GM19467 (cell line): Measurements from ENCODE around the gene CDH8.
"Not testable (repeated sequence)": the region's sequence is repeated elsewhere in the genome, so short reads cannot be mapped to it uniquely, and the experiment has no call there.

ENCODE experiments used
- ATAC-seq: cut with Tn5 transposase; IDR thresholded peaks from one replicate; pipeline ENCODE4 v1.9.1; 2021; ENCODE audit warnings: mild to moderate bottlenecking, moderate library complexity; ENCODE audit not compliant: unreplicated experiment

Gene CDH8

DNA sequence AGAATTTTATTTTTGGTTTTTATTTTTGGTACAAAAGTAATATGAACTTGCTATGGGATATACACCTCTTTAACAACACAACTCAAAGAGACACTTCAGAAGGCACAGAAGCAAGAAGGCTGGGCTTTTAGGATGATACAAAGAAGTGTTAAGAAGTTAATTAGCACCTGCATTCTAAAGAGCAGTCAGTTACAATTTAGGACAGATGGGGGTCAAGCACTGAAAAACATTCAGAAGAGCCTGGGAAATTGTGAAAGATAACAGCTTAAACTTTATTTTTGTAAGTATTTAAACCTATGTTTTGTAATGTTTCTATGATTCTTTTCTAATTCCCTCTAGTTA, 163.5 kb downstream of the CDH8 start:
- no peak for ATAC-seq

DNA sequence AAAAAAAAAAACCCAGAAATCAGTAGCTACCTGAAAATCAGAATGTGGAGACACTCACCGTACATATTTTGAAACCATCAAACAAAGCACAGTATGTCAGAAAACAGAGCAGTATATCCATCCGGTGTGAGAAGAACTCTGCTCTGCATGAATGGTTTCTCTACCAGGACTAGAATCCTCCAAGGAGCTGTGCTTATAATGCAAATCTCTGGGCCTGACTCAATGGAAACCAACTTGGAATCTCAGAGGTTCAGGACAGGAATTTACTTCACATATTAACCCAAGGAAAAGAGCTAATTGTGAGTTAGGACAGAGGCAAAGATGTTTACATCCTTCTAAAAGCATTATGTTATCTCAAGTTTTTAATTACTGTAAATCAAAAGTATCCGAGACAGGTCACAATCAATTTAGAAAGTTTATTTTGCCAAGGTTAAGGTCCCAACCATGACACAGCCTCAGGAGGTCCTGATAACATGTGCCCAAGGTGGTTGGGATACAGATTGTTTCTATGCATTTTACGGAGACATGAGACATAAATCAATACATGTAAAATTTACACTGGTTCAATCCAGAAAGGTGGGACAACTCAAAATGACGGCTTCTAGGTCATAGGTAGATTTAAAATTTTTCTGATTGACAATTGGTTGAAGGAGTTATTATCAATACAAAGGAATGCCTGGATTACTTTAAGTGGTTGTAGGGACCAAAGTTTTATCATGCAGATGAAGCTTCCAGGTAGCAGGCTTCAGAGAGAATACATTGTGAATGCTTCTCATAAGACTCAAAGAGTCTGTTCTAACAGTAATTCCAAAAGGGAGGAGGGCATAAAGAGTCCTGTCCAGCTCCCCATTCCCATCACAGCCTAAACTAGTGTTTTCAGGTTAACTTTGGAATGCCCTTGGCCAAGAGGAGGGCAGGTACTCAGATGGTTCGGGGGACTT, 164.1 kb downstream of the CDH8 start:
- ATAC-seq = no peak

DNA sequence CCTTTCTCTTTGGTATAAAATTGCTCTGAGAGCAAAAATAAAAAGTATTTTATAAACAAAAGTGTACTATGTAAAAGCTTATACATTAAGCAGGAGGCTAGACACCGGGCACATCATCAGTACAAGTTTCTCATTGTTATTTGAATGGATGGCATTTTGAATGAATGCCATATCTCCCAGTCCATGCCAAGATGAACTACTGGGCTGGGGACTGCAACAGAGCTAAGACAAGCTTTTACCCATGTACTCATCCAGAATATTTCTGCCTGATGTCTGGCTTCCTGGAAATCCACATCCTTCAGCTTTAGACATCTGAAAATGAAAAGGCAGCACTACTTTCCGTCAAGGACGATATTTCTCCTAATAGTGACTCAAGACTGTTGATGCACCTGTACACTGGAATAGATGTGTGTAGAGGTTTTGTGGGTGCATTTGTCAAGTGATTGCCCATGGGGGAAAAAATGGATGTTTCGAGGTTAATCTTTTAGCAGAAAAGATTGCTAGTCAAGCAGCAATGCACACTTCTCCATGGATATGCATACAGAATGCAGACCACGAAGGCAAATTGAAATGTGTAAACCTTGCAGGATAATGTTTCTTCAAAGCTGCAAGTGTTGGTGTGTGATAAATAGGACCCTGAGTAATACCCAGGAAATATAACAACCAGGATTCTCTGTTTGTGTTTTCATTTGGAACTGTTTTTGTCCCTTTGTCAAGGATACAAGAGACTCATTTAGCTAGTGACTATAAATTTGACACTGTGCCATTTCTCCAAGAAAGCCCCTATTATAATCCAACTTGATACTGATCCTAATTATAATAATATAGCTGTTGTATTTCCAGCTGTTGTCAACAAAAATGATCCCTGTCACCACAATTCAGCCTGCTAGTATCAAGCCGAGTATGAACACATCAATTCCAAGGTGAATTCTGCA, 173.8 kb downstream of the CDH8 start:
- no peak for ATAC-seq

DNA sequence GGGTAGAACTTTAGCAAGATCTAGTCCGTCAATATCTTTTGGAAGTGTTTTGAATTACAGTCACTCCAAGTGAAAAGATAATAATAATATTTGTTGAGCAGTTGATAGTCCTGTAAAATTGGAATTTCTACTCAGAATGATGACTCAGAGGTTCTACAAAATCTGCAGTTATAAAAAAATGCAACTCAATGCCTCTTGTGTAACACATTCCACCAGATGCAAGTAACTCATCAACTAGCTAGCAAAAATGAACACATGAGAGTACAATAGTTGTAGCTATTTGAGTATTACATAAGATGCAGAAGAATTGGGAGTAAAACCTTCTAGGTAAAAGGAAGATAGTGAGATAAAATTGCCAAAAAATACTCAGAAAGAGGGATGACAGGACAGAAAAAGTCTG, 177.2 kb downstream of the CDH8 start:
- ATAC-seq = no peak

DNA sequence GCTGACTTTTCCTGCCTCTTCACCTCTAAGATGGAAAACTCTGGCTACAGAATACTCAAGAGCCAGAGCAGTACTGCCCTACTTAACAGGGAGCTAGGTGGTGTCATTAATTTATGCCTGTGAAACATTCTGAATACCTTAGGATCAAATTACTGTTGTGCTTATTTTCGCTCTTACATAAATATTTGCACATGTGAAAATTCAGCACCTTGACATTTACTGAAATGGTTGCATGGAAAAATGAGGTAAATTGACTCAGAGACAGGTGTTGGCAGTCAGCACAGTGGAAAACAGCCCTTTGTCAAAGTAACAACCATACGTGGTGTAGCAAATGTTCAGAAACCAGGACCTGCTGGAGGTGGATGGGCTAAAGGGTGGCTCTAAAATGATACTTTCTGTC, 193.6 kb downstream of the CDH8 start:
- ATAC-seq = no peak

DNA sequence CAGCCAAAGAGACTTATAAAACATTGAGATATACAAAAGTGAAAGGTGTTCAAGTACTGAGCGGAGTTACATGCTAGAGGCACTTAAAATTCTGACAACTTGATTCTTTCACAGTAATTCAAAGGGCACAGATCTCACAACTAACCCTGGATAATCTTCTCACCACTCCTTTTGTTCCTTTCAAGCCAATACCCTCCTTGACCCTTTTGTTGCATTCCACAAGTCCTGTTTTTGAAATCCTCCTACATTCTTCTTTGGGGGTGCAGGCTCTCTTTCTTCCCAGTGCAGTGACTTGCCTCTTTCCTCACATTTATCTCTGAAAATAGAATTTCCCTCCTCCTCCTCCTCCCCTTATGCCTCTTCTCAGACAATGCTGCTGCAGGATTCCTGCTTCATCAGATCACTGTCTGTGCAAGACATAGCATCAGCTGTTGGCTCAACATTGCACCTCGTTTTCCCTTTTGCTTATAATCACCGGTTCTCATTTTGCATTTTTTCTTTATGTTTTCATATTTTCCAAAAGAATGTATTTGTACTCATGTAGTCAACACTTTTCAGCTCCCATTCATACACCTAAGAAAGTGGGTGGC, 199.3 kb downstream of the CDH8 start:
- no peak for ATAC-seq

DNA sequence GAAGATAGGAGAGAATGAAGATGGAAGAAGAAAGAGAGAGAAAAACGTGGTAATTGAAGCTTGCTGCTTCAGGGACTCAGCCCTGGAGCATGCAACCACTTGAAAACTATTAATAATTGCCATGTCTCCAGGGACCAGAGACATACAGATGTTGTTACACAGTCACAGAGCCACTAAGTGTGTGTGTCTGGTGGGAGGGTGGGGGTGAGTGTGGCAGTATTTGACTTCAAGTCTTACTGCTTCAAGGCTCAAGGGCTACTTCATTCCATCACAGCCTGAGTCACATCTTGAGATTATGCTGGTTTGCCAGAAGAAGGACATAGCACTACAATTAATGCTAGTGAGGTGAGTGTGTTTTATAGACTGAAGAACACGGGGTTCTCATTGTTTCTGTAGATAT, 202.2 kb downstream of the CDH8 start:
- no peak for ATAC-seq

DNA sequence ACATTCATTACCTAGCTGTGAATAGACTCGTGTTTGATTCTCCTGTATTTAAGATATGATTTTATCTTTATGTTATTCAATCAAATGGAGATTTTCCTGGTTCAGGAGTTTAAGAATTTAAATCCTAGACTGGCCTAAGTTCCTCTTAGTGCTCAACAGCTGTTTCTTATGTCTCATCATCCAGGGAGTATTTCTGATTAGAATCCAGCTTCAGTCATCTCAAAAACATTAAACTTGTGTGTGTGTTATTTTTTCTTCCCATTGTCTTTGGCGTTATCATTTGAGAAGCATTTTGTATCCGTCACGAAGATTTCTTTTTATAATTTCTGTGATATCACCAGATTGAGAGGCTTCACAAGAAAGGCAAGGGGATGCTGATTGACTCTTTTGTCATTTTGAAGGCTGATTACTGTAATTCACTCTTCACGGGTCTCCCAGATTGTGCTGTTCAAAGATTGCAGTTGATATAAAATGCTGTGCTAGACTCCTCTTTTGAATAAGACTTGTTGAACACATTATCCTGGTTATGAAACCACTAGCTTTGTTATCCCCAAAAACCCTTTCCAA, 204.8 kb downstream of the CDH8 start:
- no peak for ATAC-seq

DNA sequence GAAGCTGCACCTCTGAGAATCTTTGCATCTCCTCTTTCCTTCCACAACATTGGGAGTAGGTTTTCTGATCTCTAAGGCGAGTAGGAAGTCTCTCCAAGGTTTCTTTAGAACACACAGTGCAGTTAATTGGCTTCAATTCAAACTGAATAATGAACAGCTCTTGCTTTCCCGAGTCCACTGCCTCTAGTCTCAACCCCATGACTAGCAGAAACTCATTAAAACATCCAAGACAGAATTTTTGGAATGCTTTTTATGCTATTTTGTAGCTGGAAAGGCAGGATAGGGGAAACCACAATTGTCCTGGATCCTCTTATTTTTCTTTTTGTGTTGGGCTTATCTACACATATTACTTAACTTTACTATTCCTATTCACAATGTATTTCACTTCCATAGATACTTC, 206.6 kb downstream of the CDH8 start:
- no peak for ATAC-seq

DNA sequence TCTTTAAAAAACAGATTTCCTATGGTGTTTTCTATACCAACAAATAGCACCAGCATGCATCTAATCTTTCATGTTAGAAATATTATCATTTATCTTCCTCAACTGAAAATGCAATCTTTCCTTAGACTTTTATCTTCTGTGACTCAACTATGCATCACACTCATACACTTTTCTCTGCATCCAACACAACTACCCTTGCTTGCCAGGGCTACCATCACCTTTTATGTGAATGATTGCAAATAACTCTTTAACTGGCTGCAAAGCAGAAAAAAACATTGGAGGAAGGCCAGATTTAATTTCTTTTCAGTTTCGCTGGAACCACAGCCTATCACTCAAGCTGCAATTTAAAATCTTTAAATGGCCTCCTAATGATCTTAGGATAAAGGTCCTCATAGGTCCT, 212.9 kb downstream of the CDH8 start:
- ATAC-seq = no peak

DNA sequence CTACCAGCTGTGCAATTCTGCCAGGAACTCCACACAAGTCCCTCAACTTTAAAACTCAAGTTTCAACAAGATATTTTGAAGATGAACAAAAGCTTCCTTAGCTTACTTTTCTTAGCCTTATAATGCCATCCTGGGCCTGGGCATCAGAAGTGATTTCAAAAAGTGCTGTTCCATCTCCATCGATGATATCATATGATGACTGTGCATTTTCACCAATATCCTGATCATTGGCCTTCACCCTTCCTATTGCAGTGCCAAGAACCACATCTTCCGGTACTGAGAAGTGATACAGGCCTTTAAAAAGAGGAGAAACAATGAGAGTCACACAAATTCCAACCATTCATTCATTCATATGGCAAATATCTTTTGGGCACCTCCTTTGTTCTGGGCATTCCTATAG, 215.4 kb downstream of the CDH8 start:
- no peak for ATAC-seq

DNA sequence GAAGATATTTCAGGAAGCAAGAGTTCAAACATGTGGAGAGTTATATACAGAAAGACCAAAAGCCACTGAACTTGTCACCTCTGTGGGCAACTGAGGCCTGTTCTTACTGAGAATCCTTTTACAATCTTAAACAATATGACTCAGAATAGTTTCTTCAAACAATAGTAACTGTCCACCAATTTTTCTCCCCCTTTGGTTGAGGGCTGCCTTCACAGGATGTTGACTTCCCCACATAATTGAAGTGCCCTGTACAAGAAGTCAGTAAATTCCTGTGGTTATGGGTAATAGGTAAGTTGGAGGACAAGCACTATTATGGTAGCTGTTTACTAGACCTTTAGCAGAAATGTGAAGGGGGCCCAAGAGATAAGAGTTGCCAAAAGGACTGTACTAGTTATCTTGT, 215.8 kb downstream of the CDH8 start:
- no peak for ATAC-seq

DNA sequence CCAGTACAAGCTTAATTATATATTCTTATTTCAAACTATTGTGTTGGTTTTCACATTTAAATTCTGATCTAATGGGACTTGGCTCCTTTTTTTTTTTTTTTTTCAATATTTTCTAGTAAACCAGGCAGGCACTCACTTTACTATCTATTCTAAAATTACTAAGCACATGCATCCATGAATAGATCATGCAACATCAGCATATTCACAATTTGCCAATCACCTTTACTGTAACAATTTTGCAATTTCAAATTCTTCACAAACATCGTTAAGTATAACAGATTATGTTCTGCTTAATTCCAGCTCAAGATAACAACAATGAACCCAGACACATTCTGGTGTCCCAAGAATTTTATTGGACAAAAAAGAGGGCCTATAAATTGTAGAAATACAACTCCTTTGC, 217.4 kb downstream of the CDH8 start:
- no peak for ATAC-seq

DNA sequence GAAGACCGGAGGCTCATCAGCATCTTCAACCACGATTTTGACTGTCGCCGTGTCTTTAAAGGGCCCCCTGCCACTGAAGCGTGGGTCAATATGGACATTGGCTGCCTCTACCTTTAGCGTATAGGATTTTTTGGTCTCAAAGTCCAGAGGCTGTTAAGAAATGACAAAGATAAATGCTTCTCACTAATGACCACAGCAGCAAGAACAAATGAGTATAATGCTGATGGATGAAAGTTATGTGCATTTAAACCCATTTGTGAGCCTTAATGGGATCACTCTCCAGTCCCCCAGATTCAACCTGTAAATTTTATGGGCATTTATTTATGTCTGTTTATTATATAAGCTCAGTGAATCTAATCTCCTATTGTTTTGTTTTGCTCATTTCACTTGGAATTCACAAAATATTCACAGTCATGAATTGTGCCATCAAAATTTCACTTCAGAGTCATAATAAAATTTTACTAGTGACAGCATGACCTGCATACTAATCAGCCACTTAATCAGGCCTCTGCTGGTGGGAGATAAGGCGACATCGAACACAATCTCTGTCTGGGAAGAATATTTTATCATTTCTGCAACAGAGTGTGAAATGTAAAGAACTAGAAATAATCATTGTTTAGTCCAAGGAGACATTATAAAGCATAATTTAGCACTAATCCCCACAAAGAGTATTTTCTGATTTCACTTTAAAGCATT, 218.5 kb downstream of the CDH8 start:
- no peak for ATAC-seq

DNA sequence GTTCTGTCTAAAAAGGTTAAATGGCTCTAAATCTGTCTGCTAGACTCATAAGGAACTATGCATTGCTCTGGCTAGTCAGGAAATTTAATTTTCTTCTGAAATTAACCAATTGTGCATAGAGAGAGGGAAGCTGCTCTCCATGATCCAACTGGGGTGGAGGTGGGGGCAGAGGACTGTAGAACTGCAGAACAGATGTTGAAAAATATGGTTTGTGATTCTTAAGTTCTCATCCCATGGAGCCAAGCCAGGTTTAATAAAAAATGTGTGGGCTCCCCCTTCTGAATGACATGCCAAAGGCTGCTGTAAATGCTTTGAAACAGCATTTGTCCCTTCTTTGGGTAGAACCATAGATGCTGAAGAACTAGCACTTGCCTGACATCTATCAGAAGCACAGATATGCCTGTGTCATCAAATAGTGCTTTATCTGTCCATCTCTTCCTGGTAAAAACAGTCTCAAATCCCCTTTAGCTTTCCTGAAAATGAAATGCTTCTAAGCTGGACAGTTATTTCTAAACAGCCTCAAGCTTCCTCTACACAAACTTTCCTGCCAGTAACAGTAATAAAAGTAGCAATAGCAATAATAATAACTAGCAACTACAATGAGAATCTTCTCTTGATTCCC, 221.4 kb downstream of the CDH8 start:
- no peak for ATAC-seq

DNA sequence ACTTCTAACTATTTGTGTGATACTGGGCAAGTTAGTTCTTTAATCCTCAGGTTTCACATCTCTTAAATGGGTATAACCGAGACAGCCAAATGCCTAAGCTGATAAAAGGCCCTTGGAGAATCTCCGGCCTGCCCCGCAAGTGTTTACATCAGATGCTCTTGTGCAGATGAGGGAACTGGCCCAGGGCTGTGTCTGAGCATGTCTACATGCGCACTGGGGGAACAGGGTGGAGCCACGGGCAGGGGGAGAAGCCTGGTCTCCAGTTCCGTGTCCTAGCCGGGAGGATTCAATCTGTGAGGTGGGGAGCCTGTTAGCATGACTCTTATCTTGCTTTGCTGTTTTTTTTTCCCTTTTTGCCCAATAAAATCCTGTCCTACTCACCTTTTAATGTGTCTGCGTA, 222.9 kb downstream of the CDH8 start:
- ATAC-seq = no peak

DNA sequence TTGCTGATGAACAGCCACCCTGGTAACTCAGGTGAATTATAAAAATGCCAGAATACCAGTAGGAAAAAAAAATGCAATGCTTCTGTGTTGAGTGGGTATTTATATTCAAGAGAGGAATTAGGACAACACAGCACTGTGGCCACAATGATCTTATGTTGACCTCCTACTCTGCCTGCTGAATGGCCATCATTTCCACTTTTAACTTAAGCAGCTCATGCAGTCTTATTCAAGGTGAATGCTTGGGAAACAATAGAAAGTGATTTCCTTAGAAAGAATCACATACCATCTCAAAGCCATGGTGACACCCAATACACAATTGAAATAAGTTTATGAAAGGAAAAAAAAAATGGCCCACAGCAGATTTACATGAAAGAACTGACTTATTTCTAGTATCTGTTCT, 224.0 kb downstream of the CDH8 start:
- no peak for ATAC-seq

DNA sequence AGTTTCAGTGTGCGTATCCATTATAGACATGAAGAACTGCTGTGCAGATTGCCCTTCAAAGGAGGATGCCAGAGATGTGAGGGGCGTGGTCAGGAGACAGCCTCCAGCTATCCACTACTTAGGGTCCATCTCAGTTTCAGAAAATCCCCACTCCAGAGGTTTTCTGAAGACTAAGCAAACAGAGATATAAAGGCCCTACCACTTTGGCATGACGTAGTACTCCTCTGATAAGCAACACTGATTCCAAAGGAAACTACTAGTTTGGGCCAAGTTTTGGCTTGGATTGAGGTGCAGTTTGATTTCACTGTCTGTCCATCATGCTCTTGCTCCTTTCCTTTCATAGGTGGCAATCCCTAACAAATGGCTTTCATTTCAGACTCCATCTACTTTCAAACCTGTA, 228.7 kb downstream of the CDH8 start:
- ATAC-seq = no peak

DNA sequence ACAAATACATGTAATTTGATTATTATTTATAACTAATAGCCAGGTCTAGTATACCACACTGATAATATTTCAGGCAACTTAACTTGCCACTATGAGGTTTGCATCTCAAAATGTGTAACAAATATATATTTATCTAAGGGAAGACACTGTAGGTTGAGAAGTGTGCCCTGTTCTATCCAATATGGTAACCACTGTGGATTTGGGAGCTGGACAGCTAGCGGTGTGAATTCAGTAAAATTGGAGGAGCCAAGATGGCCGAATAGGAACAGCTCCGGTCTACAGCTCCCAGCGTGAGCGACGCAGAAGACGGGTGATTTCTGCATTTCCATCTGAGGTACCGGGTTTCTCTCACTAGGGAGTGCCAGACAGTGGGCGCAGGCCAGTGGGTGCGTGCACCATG, 235.0 kb downstream of the CDH8 start:
- not testable (repeated sequence) for ATAC-seq

DNA sequence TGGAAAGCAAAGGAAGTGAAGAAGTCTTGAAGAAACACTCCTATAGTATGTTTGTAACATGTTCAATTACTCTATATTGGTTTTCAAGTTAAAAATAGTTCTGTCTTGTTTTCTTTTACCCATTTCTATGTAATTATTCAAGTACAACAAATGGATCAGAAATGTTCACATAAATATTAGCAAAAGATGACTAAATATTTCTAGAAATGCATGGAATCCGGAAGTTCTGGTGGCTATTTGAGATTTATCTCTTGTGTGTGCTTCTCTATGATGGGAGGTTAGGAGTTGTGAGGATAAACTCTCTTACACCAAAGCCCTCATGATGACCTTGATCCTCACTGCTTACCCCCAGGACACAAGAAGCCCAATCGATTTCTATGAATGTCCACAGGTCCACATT, 237.5 kb downstream of the CDH8 start:
- ATAC-seq = no peak
